ENCODE data around the gene ATOSA.

ATOSA gene

GRCh38 chr15:52673734-52674133, 5.5 kb downstream of the ATOSA start:
- no peak for DNase-seq
- Histone ChIP-seq H3K4me3 (ENCODE audit: low read depth, low read length) (no peak overlapping the region), H3K9me3 (no peaks in the 10 kb centered on the region), H3K27me3 (no peaks in the 10 kb centered on the region), H3K36me3 (peaks cover 20% of the 10 kb centered on the region), H3K4me1 (peaks cover 15% of the 10 kb centered on the region)
- TF ChIP-seq, protein P1, sequence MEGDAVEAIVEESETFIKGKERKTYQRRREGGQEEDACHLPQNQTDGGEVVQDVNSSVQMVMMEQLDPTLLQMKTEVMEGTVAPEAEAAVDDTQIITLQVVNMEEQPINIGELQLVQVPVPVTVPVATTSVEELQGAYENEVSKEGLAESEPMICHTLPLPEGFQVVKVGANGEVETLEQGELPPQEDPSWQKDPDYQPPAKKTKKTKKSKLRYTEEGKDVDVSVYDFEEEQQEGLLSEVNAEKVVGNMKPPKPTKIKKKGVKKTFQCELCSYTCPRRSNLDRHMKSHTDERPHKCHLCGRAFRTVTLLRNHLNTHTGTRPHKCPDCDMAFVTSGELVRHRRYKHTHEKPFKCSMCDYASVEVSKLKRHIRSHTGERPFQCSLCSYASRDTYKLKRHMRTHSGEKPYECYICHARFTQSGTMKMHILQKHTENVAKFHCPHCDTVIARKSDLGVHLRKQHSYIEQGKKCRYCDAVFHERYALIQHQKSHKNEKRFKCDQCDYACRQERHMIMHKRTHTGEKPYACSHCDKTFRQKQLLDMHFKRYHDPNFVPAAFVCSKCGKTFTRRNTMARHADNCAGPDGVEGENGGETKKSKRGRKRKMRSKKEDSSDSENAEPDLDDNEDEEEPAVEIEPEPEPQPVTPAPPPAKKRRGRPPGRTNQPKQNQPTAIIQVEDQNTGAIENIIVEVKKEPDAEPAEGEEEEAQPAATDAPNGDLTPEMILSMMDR (IDR thresholded peaks at IDR 0.05; ENCODE audit: low read depth, low read length): no peak

DNA sequence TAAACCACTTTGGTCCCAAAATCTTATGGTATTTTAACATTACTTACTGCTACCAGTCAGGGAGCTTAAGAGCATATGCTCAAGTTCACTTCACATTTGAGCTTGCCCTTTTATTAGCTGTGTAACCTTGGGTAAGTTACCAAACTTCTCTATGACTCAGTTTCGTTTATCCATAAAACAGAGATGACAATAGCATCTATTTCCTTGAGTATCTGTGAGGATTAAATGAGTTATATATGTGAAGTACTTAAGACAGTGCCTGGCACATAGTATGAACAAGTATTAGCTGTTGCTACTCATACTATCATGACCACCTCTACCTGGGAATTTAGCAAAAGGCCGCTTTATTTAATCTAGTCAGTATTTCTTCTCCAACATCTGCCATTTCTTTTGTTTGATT, 5.9 kb downstream of the ATOSA start:
- no peaks in the 10 kb centered on the region for H3K27me3 ChIP-seq
- H3K36me3 ChIP-seq: peaks cover 20% of the 10 kb centered on the region
- no peak for DNase-seq
- H3K4me1 ChIP-seq: peaks cover 15% of the 10 kb centered on the region
- H3K9me3 ChIP-seq: no peaks in the 10 kb centered on the region
- H3K4me3 ChIP-seq (ENCODE audit: low read depth, low read length): no peak overlapping the region
- TF ChIP-seq, protein P1 (IDR thresholded peaks at IDR 0.05; ENCODE audit: low read depth, low read length): no peak

- Histone ChIP-seq H3K4me1 (peaks cover 15% of the 10 kb centered on the region), H3K4me3 (ENCODE audit: low read depth, low read length) (no peak overlapping the region), H3K9me3 (no peaks in the 10 kb centered on the region), H3K27me3 (no peaks in the 10 kb centered on the region), H3K36me3 (peaks cover 20% of the 10 kb centered on the region)
- DNase-seq: no peak
- TF ChIP-seq, protein P1 (IDR thresholded peaks at IDR 0.05; ENCODE audit: low read depth, low read length): no peak
These were observed 6.5 kb downstream of the ATOSA start for GRCh38 chr15:52672661-52673060.

DNA sequence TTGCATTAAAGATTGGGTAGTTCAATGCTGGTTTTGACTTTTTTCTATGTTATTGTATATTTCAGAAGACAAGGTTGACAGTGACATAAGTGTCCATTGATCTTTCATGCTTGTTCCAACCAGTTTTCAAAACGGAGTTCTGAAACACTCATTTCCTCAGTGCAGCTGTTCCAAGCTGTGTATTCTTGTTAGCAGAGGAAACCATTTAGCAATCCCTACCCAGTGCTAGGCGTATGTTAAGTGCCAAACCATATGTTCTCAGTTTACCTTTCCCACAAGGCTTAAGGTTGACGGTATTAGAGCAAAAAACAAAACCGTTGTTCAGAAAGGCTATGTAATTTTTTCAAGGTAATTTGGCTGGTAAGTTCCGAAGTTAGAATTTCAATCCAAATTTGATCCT, 9.1 kb downstream of the ATOSA start:
- H3K36me3 ChIP-seq: peaks cover 28% of the 10 kb centered on the region
- peaks cover 15% of the 10 kb centered on the region for H3K4me1 ChIP-seq
- DNase-seq: no peak
- H3K27me3 ChIP-seq: no peaks in the 10 kb centered on the region
- no peaks in the 10 kb centered on the region for H3K9me3 ChIP-seq
- TF ChIP-seq, protein P1 (IDR thresholded peaks at IDR 0.05; ENCODE audit: low read depth, low read length): no peak
- no peak overlapping the region for H3K4me3 ChIP-seq (ENCODE audit: low read depth, low read length)

- Histone ChIP-seq H3K4me3 (ENCODE audit: low read depth, low read length) (no peak overlapping the region), H3K27me3 (no peaks in the 10 kb centered on the region), H3K4me1 (peaks cover 15% of the 10 kb centered on the region), H3K36me3 (peaks cover 23% of the 10 kb centered on the region), H3K9me3 (no peaks in the 10 kb centered on the region)
- TF ChIP-seq, protein P1 (IDR thresholded peaks at IDR 0.05; ENCODE audit: low read depth, low read length): no peak
- no peak for DNase-seq
These were observed 11.1 kb downstream of the ATOSA start for GRCh38 chr15:52668133-52668532.

DNA sequence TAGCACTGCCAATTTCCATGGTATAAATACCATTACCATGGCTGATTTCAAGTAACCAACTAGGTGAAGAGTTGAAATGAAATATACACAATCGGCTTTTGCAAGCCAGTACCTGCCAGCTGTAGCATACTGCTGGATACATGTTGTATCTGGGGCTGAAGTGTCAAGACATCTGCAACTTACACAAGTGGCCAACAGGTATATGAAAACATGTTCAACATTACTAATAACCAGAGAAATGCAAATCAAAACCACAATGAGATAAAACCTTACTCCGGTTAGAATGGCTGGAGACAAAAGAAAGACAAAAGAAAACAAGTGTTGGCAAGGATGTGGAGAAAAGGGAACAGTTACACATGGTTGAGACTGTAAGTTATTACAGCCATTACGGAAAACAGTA, 11.6 kb downstream of the ATOSA start:
- Histone ChIP-seq H3K36me3 (peaks cover 19% of the 10 kb centered on the region), H3K27me3 (no peaks in the 10 kb centered on the region), H3K4me1 (peaks cover 15% of the 10 kb centered on the region), H3K4me3 (ENCODE audit: low read depth, low read length) (no peak overlapping the region), H3K9me3 (no peaks in the 10 kb centered on the region)
- TF ChIP-seq, protein P1 (IDR thresholded peaks at IDR 0.05; ENCODE audit: low read depth, low read length): no peak
- DNase-seq: no peak
